Measurements from ENCODE around the gene HOXB1.

The HOXB1 gene

GRCh38 chr17:48567209-48567608 lies 36.4 kb upstream of the HOXB1 start:
- DNase-seq: no peak

DNA sequence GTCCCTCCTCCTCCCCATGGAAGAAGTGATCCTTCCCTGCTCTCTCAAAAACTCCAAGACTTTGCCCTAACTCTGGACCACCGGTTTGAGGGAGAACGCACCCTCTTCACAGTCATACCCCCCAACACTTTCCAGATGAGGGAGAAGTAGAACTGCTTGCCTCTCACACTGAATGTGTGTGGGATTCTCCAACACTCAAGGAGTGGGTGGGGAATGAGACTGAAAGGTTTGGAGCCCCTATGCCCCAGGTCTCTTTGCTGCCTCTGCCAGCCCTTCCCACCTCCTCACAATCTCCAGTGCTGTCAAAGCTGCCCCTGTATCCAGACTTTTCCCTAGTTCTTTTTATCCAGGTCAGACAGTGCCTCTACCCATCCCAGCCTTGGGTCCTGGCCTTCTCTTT lies 35.9 kb upstream of the HOXB1 start:
- no peak for DNase-seq

DNA sequence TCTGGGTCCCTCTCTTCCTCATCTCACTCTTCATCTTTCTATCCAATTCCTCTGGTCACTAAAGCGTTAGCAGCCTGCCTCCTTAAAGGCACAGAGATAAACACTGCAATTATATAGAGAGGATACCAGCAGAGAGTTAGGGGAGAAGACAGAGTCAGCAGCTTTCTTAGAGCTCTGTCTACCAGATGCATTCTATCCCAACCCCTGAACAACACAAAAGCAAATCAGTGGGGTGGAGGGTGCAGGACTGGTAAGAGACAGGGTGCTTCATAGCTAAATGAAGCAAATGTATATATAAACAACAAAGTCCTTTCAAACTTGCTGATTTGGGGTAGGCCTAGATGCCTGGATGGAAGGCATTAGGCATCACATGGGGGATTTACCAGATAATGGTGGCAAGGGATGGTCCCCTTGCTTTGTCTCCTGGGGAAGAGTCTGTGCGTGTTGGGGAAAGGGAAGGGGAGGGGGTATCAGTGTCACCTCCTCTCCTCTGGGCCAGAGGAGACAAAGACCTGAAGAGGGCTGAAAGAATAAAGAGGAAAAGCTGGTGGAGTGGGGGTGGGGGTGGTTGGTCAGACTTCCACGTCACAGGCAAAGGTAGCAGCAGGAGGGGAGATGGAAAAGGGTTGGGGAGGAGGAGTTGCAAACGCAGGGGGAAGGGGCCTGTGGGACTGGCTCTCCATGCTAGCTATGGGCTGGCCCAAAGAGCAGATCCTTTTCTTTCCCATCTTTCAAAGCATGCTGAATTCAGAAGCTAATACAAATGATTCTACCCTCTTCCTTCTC lies 35.3 kb upstream of the HOXB1 start:
- no peak for DNase-seq

DNA sequence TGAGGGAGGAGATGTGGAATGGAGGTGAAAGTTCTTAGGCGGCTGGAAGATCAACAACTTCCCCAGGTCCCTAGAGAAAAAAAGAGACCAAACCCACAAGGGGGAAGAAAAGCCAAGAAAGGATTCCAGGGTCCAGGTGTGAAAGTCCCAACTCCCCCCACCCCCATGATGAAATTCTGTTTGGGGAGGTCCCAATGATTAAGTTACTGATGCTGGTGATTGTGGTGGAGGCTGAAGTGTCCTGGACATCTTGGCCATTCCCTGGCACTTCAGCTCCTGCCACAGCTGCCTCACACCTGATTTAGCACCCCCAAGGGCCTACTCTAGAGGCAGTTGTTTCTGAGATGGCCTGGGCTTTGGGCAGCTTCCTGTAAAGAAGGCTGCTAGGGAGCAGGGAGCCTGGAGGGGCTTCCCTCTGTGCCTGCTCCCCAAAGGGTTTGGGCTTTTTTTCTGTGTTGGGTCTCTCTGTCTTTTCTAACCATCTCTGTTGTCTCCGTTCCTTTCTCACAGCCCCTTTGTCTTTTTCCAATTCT lies 34.3 kb upstream of the HOXB1 start:
- no peak for DNase-seq

DNA sequence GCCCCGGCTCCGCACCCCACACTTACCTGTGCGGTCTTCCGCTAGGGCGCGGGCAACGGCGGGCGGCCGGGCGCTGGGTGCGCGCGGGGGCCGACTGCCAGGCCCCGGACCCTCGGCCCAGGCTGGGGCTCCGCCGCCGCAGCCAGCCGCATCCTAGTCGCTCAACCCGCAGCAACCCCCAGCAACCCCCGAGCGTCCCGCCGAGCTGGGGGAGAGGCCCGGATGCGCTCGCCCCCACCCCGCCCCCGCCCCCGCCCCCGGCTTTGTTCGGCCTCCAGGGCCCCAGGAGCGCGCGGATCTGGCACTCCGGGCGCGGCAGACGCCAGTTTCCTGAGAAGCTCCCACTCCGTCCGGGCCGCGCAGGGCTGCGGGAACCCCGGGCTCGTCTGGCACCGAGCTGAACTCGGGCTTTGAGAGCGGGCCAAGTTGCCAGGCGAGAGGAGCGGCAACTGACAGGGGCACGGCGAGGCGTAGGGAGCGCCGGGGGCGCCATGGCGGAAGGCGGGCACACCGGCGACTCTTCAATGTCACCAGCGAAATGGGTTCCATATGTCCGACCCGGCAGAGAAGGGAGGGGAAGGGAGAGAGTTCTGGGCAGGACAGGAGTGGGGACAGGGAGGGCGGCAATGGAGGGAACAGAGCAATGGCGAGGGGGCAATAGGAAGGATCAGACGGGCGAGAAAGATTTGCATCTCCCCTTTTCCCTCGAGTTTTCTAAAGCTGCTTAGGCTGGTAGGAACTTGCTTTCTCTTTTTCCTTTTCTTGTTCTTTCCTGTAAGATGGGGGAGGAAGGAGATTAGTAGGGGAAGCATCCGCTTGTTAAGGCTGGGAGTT lies 33.6 kb upstream of the HOXB1 start:
- no peak for DNase-seq

DNA sequence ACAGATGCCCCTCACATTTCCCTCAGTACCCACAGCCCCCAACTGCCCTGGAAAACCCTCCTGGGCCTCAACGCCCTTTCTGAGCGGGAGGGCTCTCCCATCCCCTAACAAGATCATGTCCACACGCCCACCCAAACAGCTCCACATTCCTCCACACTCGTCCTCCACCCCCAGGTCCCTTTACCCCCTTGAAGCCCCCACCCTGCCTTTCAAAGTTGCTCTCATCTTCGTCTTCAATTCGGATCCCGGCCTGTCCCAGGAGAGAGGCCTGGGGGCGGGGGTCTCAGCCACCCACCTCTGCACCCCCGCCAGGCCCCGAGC lies 33.0 kb upstream of the HOXB1 start:
- DNase-seq: no peak

DNA sequence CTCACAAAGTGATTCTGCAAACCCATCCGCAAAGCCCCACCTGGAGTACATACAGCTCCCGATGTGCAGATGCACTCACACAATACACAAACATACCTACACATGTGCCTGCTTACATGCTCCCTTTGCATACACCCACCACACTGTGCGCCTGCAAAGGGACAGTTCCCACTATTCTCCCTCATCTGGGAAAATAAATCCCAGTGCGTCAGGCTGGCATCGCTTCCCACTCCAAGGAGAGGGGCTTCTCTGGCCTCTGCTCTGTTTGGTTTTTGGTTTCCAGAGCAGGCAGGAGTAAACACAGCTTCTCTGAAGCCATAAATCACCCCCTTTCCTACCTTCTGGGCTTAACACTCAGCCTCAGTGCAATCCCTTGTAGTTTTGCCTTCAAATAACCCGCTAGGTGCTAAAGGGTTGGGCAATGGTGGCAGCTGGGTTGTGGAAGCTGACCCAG lies 32.6 kb upstream of the HOXB1 start:
- no peak for DNase-seq

DNA sequence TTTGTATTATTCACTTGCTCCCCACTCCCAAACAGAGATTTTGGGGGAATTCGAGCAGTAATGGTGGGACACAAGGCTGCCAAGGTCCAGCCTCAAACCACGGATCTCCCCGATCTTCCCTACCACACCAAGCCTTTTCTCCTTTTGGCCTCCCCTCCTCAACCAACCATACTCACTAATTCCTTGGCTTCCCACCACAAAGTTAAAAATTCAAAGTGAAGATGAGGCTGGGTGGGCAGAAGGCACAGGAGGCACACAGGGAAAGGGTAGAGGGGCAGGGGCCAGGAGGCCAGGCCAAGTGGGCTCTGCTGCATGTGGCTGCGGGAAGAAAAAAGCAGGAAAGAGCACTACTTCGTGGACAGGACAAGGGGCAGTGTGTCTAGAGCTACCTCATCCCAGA lies 32.1 kb upstream of the HOXB1 start:
- DNase-seq: no peak

DNA sequence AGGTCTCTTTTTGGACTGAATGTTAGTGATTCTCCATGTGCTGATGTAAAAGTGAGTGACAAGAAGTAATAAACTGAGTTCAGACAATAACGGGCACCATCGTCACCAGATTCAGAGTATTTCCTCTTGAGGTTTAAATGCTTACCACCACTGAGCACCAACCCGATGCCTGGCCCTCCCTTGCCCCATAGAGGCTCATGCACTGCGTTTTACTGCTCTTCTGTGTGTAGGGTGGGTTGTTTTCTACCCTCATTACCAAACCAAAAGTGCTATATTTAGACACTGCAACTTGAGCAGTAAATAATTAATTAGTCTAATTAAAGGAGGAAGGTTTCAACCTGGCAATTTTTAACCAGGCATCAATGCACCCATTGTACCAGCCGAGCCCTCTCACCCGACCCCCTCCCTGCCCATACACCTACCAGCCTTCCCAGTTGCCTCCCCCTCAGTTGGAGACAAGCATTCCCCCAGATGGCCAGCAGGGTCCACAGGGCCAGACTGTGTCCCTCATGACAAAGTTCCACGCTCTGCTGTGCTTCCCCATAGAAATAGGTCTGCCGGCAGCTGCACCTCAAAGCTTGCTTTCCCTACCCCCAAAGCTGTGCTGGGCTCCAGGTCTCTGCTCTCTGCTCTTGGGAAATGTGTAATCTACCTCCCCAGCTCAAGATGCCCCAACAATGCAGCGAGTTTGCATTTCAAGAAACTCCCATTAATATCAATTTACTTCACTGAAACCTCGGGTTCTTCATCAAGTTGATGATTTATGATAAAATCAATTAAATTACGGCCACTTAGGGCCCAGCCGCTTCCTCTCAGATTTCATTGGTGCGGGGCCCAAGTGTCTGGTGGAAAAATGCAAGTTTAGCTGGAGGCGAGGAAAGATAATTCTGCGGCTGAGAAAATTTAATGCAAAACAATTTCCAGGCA lies 31.3 kb upstream of the HOXB1 start:
- DNase-seq: no peak

- no peak for DNase-seq
Observed at GRCh38 chr17:48559840-48560817, 29.3 kb upstream of the HOXB1 start.

- no peak for DNase-seq
Observed at GRCh38 chr17:48559122-48559839, 28.5 kb upstream of the HOXB1 start.

- DNase-seq: no peak
Observed at GRCh38 chr17:48558831-48559121, 28.0 kb upstream of the HOXB1 start.

DNA sequence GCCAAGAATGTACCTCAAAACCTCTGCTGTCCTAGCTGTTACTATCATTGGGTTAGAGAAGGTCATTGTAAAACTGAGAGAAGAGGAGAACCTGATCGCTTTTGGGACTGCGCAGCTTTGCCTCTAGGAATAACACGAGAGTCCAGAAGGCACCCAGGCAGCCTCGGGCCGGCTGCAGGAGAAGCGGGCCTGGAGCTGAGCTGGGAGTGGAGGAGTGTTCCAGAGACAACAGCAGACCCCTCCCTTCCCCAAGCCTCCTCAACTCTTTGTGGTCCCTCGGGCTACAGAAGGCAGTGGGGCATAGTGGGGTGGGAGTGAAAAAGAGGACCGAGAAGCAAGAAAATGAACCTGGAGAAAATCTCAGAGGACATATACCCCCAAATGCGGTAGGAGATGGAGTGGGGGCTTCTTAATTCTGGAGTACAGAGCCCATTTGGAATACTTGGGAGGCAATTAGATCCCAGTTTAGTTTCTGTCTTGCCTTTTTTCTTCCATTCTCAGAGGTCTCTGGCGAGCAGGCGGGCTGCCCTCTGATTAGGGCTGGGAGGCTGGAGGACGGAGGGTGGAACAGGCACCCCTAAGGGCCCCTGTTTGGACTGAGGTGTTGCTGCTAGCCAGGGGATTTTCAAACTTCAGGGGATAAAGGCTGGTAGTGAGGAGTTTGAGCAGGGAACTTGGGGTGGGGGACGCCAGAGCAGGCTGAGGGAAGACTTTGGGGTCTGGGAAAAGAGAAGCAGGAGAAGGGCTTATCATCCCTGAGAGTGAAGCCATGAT lies 27.4 kb upstream of the HOXB1 start:
- no peak for DNase-seq

GRCh38 chr17:48556576-48557401 lies 26.0 kb upstream of the HOXB1 start:
- DNase-seq: no peak

DNA sequence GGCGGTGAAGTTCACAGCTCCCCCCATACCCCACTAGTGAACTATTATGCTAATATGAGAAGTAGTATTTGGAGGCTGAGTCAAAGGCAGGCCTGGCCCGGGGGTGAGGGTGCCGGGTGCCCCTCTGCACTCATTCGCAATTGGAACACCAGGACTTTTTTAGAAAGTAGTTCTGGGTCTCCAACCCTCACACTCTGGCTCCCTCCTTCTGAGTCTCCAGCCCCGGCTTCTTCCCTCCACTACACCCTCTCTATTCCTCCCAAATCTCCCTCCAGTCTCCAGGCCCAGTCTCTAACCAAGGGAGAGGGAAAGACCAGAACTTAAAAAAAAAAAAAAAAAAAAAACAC lies 25.4 kb upstream of the HOXB1 start:
- DNase-seq: no peak

DNA sequence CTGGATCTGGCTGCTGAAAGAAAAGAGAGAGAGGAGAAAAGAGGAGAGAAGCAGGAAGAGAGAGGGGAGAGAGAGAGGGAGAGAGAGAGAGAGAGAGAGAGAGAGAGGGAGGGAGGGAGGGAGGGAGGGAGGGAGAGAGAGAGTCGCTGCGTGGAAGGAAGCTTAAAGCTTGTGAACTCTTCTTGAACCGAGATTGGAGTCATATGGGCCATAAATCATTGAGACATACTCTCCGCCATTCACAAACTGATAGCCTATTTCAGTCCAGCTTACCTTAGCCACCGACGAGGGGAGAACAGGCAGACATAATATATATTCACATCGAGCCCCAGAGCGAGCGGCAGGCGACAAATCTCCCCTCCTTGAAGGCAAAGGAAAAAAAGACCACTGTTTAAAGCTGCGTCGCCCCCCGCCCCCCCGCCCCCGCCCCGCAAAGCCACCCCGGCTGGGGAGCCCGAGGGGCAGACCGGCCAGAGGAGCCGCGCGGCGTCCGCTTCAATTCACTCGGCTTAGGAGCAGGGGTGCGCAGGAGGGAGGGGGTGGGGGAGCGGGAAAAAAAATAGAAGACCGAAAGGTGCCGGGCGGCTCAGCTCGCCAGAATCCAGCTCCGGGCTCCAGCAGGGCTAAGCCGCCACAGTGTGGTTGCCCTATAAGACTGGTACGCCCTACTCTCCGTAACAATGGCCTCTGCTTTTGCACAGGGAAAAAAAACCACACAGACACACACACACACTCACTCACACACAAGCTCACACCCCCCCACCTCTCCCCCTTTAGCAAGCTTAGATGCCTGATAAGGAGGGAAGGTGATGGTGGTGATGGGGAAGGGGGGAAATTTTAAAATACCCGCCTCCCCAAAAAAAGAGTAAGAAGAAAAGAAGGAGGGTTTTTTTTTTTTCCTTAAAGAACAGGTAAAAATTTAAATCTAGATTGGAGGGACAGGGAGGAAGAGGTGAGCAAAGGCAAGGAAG lies 24.7 kb upstream of the HOXB1 start:
- no peak for DNase-seq

GRCh38 chr17:48554412-48555257 lies 23.8 kb upstream of the HOXB1 start:
- DNase-seq: no peak

Data from central memory CD4-positive, alpha-beta T cell (primary cell).